Endothelial cell (in vitro differentiated cells): Measurements from ENCODE around the gene CPEB1. TPM values are rescaled to one million over a fixed set of nuclear protein-coding genes. Genes with fewer than 3 reads are reported as not detected.
"Not testable (repeated sequence)": the region's sequence is repeated elsewhere in the genome, so short reads cannot be mapped to it uniquely, and the experiment has no call there.

Experiments used
- DNase-seq: peaks from one replicate; pipeline ENCODE4 v3.0.0; 2021; ENCODE audit warnings: low spot score
- H3K27ac Mint-ChIP-seq: one replicate; pipeline ENCODE4 v1.8.0; 2021; ENCODE audit warnings: mixed read lengths, inconsistent platforms; ENCODE audit not compliant: unreplicated experiment
- H3K27me3 Mint-ChIP-seq: one replicate; pipeline ENCODE4 v1.8.0; 2021; ENCODE audit warnings: mild to moderate bottlenecking, moderate library complexity, mixed read lengths, inconsistent platforms; ENCODE audit not compliant: unreplicated experiment
- H3K36me3 Mint-ChIP-seq: one replicate; pipeline ENCODE4 v1.8.0; 2021; ENCODE audit warnings: mild to moderate bottlenecking, low read depth, mixed read lengths, inconsistent platforms; ENCODE audit not compliant: unreplicated experiment
- H3K4me1 Mint-ChIP-seq: one replicate; pipeline ENCODE4 v1.8.0; 2021; ENCODE audit warnings: mild to moderate bottlenecking, mixed read lengths, inconsistent platforms; ENCODE audit not compliant: unreplicated experiment
- H3K4me3 Mint-ChIP-seq: one replicate; pipeline ENCODE4 v1.8.0; 2021; ENCODE audit warnings: mild to moderate bottlenecking, mixed read lengths, inconsistent platforms; ENCODE audit not compliant: unreplicated experiment
- H3K9me3 Mint-ChIP-seq: one replicate; pipeline ENCODE4 v1.8.0; 2021; ENCODE audit warnings: mixed read lengths, inconsistent platforms; ENCODE audit not compliant: unreplicated experiment
- total RNA-seq: library from RNA; stranded (reverse); fragmentation: NEBNext Ultra II Directional; extraction: Animal tissue kit (Norgen Biotek cat#: 25700); gene quantifications from one replicate; pipeline ENCODE4 v1.2.1, GENCODE V29; 2021; ENCODE audit not compliant: unreplicated experiment
- TF ChIP-seq, protein P1 (sequence below): fragments of 200-600 bp; sonication (generic); IDR thresholded peaks from one replicate; pipeline ENCODE4 v1.5.0; 2021; ENCODE audit warnings: antibody characterized with exemption; ENCODE audit not compliant: unreplicated experiment

CPEB1 gene
- total RNA-seq, 1 donor from 2014 or later = not detected

DNA sequence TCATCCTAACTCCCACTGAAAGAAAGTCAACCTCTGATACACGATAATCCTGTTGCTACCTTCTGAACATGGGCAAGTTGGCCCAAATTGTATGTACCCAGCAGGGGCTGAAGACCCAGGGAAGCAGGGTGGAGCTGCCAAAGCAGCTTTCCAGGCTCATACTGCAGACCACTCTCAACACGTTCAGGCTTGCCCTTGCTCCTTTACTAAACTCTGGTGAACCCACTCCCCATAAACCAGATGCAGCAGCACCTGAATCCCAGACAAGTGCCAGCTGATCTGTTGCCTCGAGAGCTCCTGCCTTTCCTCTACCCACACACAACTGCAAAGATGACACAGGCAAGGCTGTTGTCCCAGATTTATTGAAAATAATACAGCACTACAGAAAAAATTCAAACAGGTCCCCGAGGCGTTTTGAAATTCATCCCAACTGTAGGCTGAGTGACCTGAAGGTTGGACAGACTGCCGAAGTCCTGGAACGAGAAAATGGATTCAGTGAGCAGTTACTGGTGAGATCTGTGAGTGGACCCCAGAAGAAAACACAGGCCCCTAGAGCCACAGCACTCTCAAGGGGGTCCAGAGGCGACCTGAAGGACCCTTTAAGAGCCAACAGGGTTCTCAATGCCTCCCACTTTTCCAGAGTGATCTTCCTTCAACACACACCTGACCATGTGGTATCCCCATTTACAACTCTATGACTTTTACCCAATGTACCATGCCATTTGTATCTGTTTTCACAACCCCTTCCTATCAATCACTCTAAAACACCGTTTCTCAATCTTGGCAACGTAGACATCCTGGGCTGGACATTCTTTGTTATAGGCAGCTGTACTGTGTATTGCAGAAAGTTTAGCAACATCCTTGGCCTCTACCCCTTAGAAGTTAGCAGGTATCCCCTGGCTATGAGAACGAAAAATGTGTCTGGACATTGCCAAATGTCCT lies 110.5 kb downstream of the CPEB1 start:
- Mint-ChIP-seq H3K36me3 (peaks cover 24% of the 10 kb centered on the region), H3K9me3 (no peaks in the 10 kb centered on the region), H3K27me3 (peaks cover 6% of the 10 kb centered on the region), H3K4me1 (peaks cover 14% of the 10 kb centered on the region), H3K4me3 (peak overlapping the region; percentile 60), H3K27ac (no peak overlapping the region)
- TF ChIP-seq, protein P1, sequence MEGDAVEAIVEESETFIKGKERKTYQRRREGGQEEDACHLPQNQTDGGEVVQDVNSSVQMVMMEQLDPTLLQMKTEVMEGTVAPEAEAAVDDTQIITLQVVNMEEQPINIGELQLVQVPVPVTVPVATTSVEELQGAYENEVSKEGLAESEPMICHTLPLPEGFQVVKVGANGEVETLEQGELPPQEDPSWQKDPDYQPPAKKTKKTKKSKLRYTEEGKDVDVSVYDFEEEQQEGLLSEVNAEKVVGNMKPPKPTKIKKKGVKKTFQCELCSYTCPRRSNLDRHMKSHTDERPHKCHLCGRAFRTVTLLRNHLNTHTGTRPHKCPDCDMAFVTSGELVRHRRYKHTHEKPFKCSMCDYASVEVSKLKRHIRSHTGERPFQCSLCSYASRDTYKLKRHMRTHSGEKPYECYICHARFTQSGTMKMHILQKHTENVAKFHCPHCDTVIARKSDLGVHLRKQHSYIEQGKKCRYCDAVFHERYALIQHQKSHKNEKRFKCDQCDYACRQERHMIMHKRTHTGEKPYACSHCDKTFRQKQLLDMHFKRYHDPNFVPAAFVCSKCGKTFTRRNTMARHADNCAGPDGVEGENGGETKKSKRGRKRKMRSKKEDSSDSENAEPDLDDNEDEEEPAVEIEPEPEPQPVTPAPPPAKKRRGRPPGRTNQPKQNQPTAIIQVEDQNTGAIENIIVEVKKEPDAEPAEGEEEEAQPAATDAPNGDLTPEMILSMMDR = no peak
- DNase-seq = no peak

DNA sequence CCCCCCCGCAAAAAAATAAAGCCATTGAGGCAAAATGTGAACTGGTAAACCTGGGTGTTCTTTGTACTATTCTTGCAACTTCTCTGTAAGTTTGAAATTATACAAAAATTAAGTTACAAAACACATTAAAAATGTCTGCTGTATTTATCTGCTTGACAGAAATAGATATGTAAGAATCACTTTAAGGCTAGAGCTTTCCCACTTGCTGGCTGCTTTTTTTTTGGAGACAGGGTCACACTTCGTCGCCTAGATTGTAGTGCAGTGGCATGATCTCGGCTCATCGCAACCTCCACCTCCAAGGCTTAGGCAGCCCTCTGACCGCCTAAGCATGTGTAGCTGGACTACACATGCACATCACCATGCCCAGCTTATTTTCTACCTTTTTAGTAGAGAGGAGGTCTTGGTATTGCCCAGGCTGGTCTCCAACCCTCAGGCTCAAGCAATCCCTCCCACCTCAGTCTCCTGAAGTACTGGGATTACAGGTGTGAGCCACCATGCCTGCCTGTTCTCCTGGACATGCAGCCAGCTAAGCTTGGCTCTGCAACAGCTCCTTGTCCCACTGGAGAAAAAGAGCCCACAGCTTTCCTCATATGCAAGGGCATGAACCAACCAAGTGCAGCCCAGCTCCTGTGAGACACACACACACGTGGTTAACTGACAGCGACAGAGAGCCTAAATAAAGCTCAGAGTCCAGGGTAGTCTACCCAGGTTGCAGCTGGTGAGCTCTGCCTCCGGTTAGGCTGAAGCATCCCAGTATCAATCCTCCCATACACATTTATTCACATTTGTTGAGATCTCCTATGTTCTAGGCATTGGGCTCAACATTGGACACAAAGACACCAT lies 111.4 kb downstream of the CPEB1 start:
- no peak for DNase-seq
- no peak overlapping the region for H3K27ac Mint-ChIP-seq
- peaks cover 24% of the 10 kb centered on the region for H3K36me3 Mint-ChIP-seq

DNA sequence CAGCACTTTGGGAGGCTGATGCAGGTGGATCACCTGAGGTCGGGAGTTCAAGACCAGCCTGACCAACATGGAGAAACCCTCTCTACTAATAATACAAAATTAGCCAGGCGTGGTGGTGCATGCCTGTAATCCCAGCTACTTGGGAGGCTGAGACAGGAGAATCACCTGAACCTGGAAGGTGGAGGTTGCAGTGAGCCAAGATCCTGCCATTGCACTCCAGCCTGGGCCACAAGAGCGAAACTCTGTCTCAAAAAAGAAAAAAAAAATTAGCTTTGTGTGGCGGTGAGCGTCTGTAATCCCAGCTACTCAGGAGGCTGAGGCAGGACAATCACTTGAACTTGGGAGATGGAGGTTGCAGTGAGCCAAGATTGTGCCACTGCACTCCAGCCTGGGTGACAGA lies 112.0 kb downstream of the CPEB1 start:
- peaks cover 12% of the 10 kb centered on the region for H3K4me1 Mint-ChIP-seq
- H3K9me3 Mint-ChIP-seq, DNase-seq, H3K27ac Mint-ChIP-seq, H3K27me3 Mint-ChIP-seq, H3K4me3 Mint-ChIP-seq: not testable (repeated sequence)
- H3K36me3 Mint-ChIP-seq = peaks cover 24% of the 10 kb centered on the region

More for the DNA sequence above, 111.4 kb downstream of the CPEB1 start:
- H3K27me3 Mint-ChIP-seq = peaks cover 8% of the 10 kb centered on the region
- TF ChIP-seq, protein P1 = no peak
- H3K9me3 Mint-ChIP-seq = no peaks in the 10 kb centered on the region
- peak overlapping the region; percentile 60 for H3K4me3 Mint-ChIP-seq
- peaks cover 12% of the 10 kb centered on the region for H3K4me1 Mint-ChIP-seq

DNA sequence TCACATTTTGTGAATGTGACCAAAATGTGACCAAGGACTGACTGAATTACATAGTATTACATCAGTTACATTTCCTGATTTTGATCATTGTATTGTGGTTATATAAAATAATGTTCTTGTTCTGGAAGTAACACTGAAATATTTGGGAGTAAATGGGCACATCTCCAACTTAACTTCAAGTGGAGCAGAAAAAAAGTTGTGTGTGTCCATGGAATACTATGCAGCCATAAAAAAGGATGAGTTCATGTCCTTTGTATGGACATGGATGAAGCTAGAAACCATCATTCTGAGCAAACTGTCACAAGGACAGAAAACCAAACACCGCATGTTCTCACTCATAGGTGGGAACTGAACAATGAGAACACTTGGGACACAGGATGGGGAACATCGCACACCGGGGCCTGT lies 112.7 kb downstream of the CPEB1 start:
- H3K4me3 Mint-ChIP-seq = peak overlapping the region; percentile 33
- not testable (repeated sequence) for H3K27me3 Mint-ChIP-seq, H3K27ac Mint-ChIP-seq, H3K9me3 Mint-ChIP-seq, DNase-seq
- peaks cover 24% of the 10 kb centered on the region for H3K36me3 Mint-ChIP-seq
- H3K4me1 Mint-ChIP-seq = peaks cover 11% of the 10 kb centered on the region

DNA sequence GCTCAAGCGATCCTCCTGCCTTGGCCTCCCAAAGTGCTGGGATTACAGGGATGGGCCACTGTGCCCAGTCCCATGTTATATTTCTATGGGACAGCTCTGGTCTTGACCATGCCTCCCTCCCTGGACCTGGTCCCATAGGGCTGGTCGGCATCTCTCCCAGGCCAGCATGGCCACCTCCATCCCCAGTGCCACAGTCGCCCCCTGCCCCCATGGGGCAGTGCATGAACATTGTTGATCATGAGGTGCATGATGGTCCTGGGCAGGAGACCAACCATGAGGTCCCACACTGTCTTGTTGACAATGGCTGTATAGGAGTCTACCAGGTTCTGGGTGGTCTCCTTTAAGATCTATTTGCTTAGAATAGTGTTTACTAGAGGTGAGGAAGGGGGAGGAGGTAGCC lies 113.4 kb downstream of the CPEB1 start:
- Mint-ChIP-seq H3K4me3 (no peak overlapping the region), H3K9me3 (no peaks in the 10 kb centered on the region), H3K36me3 (peaks cover 24% of the 10 kb centered on the region), H3K4me1 (peaks cover 5% of the 10 kb centered on the region), H3K27ac (no peak overlapping the region), H3K27me3 (peaks cover 4% of the 10 kb centered on the region)
- no peak for DNase-seq
- TF ChIP-seq, protein P1 = no peak
